NOMO-1 treated with dmso at 0.1 percent for 144 hours (cell line): ENCODE results near the gene TBC1D22A.

Source experiments
- DNase-seq: peaks from one replicate; lab custom pipeline; 2025; ENCODE audit not compliant: unreplicated experiment; lab: John Stamatoyannopoulos, UW

The TBC1D22A gene

DNA sequence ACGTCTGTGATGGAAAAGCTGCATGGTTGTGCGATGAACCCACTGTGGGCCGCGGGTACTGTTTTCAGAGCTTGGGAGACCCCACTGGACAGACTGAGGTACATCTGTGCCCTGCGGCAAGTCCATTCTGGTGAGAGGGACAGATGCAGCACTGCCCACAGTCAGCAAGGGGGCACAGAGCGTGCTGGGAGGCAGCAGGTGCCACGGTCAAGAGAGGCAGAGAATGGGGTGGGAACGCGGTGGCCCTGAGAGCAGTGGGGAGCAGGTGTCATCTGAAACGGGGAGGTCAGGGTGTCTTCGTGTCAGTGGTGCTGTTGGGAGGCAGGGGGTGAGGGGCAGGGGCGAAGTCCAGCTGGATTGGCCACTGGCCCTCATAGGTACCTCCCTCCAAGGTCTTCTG is 32.0 kb downstream of the TBC1D22A start:
- DNase-seq: no peak

DNA sequence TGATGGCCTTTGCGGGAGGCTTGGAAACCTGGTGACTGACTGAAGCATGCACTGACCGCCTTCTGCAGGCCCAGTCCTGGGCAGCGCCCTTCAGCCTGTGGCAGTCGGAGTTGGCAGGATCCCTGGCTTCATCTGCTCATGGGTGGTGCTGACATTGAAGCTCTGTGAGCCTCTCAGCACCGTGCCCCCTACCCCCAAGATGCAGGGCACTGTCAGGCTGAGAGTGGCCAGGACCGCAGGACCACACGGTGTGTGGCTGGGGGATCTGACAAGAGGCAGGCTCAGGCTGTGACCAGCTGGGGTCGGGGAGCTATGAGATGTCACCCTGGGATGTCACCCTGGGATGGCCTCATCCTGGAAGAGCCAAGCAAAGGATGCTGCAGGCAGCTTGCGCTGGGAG is 32.7 kb downstream of the TBC1D22A start:
- no peak for DNase-seq

DNA sequence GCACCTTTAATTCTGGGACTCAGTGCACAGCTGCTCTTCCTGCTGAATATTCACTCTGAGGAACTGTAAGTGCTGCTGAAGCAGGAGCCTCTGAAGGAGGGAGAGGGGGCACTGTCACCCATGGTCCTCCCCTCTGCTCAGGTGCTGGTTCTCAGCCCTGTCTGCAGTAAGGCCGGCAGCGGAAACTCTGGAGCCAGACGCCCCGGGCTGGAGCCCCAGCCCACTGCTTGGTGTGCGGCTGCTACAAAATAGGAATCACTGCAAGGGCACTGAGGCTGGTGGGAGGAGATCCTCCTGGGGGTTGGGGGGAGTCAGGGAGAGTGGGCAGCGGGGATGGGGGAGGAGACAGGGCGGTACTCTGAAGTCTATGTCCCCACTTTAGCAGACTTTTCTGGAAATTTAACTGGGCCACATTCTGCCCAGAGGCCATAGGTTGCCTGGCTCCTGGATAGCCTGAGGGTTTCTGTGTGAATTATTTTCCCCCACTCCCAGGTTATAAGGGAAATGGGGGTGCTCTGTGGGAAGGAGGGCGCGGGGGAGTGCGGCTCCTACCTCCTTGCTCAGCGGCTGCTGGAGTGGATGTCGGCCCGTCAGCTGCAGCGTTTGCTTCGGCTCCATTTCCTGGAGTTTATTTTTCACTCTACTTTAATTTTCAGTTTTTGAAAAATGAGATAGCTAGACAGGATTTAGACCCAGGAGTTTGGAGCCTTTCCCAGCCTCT is 33.6 kb downstream of the TBC1D22A start:
- no peak for DNase-seq

DNA sequence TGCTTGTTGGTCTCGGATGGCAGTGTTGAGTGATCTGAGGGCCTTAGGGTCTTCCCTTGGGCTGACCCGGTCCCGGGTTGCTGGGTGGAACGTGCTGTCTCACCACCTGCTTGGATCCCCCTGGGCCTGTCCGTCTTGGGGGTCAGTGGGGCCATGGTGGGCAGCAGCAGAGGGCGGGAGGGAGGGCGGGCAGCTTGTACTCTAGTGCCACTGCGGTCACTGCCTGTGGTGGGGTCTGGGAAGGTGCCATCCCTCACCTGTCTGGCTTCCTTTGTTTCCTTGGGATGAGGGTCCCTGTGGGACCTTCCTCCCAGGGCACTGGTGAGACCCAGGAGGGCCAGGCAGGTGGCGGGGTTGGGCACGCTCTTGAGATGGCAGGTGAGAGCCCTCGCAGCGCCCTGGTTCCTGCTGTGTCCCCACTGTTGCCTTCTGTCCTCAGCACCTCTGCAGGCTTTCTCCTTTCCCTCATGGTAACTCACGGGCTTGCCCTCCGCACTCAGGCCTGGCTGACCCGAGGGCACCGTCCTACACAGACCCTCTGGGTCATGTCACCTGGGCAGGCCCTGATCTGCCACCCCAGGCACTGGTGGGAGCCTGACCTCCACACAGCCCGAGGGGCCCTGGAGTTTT is 34.2 kb downstream of the TBC1D22A start:
- no peak for DNase-seq

DNA sequence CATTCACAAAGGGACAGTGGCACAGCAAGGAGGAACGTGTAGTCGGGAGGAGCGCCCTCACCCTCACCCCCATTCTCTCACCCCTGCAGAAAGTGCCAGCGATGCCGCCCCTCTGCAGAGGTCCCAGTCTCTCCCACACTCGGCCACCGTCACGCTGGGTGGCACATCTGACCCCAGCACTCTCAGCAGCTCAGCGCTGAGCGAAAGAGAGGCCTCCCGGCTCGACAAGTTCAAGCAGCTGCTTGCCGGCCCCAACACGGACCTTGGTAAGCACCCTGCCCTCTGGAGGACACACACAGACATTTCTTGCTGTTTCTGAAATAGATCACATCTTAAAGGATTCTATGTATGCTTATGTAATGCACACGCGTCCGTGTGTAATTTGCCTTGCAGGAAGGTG is 34.9 kb downstream of the TBC1D22A start:
- no peak for DNase-seq

DNA sequence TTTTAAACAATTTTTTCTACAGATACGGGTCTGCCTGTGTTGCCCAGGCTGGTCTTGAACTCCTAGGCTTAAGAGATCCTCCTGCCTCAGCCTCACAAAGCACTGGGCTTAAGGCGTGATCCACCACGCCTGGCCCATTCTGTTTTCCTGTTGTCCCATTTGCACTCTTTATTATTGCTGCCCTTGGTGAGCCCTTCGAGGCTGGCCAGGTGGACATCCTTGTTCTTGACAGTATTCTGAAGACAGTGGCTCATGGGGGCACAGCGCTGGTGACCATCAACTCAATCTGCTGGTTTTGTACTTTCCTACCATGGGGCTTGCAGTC is 35.6 kb downstream of the TBC1D22A start:
- DNase-seq: no peak

DNA sequence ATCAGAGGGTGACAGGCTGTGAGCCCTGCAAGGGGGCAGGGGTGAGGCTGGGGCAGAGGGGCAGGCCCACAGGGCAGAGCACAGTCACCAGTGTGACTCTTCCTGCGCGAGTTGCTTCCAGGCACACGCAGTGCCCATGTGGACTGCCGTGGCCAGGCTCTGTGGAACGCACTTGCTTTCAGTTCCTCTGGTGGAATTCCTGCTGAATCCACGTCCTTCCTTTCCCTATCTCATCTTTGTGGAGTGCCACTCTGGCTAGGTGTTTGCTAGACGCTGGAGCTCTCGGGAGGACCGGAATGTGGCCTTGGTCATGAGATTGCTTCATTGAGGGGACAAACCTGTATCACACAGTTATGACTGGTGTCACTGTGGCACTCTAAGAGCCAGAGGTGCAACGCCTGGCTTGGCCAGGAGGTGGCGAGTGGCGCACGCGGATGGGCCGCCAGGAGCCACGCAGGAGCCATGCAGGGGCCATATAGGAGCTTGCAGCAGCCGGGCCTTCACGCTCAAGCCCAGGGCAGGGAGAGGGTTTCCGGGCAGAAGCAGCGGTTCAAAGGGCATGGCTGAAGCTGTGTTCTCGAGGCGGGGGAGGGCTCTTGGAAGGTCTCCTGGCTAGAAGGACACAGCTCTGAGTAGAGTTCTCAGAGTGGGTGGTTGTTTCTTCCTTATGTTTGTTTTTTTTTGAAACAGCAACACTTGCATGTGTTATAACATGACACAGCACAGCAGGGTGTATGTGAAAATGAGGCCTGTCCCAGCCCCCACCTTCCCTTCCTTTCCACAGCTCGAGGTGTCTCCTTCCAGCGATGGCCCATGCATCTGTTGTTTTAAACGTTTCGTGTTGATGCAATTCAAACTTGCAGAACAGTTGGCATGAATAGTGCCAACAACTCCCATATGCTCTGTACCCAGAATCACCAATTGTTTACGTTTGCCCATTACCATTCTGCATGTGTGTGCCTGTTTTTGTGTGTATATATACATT is 36.2 kb downstream of the TBC1D22A start:
- DNase-seq: no peak

DNA sequence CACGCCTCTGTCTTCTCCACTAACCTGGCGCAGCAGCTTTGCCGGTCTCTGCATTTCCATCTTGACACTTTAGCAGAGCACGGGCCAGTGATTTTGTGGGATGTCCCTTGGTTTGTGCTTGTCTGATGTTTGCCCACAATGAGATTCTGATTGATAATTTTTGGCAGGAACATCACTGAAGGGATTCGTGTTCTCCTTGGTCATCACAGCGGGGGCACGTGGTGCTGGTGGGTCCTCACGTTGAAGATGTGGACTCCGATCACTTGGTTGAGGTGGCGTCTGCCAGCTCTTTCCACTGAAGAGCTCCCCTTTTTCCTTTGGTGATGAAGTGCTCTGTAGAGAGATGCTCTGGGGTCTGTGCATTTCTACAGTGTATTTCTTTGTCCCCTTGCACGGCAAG is 37.2 kb downstream of the TBC1D22A start:
- DNase-seq: no peak

DNA sequence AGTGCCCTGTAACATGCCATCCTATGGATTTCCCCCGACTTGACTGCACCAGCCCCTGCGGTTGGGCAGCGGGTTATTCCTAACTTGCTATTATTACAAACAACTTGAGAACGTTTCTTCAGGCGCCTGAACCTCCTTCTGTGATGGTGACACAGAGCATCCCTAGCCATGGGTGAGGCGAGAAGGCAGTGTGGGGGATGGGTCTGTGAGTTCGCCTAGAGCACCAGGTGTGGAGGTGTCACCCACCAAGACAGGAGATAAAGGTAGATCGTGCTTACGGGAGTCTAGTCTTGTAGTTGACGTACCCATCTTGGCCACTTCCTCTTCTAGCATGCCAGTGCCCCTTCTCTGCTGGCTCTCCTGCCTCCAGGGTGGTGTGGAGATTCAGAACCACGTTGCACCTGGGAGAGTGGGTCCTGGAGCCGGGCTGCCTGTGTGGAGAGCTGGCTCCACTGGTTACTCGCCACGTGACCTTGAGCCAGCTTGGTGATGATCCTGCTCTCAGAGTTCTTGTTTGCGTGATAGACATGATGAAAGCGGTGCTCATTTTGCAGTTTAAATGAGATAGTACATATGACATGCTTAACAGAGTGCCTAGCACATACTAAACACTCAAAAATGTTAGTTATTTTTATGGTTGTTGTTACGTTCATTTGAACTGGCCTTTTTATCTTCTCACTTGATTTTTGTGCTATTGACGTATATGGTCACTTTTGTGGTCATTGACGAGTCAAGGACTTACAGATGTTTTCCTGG is 37.8 kb downstream of the TBC1D22A start:
- no peak for DNase-seq

DNA sequence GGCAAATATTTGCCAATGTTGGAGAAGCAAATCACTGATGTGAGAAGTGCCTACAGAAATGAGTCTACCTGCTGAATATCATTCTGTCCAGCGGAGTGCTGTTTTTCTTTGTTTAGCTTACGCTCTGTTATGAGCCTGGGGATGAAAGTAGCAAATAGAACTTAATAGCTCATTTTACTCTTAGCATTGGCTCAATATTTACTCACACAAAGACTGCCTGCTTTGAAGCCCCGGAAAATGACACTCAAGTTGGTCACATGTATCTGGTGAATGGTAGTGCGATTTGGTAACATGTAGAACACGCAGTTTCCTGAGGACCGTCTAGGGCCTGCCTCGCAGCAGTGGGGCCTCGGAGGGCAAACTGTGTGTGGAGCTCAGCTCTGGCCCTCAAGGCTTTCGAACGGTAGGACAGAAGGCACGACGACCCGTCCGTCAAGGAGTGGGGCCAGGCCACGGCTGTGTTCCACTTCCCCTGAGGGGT is 38.9 kb downstream of the TBC1D22A start:
- DNase-seq: no peak

DNA sequence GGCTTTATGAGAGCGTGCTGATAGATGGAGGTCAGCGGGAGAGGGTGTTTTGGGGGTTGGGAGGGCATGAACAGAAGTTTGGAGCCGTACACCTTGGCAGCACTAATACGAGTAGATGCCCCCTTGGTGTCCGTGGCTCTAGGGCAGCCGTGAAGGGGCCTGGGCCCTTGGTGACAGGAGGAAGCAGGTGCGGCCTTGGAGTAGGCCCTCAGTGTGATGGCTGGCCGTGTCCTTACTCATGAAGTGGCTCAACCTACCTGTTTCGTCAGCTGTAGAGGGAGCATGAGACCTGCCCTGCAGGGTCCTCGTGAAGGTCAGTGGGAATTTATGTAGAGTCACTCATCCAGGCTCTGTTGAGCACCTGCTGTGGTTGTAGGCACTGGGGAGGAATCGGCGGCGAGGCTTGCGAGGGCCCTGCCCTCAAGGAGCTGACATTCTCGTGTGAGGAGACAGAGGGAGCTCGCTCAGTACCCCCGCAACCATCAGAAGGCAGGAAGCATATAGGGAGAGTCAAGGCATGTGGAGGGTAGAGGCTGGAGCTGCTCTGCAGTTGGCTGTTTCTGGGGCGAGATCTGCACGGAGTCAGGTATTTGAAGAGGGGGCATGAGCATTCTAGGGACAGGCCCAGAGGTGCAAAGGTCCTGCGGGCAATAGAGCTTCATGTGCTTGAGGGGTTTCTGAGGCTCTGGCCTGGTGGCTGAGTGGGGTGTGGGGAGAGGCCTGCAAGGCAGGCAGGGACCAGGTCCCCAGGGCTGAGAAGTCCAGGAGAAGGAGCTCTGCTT is 39.6 kb downstream of the TBC1D22A start:
- no peak for DNase-seq

DNA sequence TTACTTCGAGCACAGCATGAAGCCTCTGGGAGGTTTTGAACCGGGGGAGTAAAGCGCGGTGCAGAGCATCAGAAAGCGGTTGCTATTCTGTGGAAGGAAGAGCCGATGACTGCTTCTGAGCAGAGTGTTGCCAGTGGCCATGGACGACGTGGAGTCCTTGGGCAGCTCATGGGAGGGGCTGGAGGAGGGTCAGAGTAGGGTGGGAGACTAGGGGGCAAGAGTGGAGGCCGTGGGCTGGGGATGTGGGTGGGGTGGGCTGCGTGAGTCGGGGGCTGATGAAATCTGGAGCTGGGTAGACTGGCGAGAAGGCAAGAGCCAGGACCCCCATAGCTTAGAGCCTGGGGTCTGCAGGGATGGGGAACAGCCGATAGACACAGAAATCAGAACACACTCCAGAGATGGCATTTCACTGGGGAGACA is 40.2 kb downstream of the TBC1D22A start:
- no peak for DNase-seq

DNA sequence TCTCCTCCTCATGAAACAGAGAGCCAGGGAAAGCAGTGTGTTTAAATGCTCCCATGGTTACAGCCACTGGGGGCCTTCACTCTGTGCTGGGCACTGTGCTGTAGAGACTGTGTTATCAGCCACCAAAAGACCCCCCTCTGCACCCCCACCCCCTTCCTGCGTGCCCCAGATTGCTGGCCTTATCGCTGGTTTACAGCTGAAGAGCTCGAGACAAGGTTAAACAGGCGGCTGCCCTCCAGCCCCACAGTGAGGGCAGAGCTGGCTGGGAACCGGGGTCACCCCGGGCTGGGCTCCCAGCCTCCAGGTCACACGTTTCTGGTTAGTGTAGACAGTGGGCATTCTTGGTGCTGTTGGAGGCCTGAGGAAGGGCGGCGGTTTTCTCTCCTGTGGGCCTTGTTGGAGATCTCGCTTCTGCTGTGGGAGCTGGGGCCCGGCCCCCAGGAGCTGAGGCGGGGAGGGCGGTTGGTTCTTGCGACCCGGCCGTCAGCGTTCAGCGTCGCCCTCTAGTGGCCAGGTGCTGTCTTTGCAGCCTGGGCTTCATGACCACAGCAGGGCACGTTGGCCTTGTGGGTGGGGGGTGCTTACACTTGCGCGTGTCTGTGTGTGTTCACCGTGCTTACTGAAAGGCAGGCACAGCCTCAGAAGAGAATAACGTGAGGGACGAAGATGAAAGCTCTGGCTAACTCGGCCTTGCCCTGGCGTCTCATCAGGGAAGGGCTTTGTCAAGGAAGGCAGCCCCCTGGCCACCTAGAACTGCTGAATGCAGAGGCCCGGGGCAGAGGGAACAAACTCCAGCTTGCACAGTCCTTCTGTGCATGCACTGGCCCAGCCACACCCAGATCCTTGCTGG is 40.8 kb downstream of the TBC1D22A start:
- no peak for DNase-seq

DNA sequence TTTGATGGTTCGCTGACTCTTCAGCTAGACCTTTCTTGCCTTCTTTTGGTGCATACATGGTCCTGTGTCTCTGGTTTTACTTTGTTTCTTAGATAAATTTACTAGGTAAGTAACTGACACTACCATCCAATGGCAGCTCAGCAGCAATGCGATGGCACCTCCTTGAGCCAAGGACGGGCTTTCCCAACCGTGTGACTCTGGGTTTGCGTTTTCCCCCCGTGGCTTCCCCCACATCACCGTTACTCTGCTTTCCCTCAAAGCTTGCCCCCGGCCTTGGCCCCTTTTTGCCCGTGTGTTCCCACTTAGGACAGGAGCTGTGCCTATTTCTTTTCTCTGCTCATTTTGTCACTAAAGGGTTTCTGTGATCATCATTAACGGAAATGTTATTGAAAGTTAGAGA is 41.5 kb downstream of the TBC1D22A start:
- no peak for DNase-seq

DNA sequence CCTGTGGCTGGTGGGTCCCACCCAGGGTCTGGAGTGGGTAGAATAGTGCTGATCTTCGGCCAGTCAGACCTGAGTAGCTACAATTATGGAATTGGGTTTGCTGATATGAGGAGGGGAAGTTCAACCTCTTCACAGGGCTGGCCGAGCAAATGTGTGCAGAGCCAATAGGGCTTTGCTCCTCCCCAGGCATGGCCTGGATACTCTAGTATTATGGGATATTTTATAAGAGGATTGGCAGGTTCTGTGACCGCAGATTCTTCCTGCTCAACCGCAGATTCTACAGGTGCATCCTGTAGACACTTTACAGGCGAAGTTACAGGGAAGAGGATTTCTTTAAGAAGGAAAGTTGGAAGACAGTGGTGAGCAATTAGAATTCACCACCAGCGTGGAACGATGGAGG is 44.3 kb downstream of the TBC1D22A start:
- no peak for DNase-seq

DNA sequence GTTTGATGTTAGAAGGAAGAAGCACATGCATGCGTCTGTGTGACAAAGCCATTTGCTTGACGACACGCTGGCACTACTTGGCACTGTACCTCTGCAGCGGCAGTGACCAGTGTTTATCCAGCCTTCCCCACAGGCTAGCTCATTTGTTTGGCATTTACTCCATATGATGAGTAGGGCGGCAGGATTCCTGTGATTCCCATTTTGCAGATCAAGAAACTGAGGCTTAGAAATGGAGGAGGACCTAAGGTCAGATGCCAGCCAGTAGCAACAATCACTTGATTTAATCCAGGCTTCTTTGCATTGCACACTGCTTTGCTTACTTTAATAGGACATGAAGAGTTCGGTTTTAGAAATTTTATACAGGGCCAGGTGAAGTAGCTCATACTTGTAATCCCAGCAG is 45.0 kb downstream of the TBC1D22A start:
- no peak for DNase-seq

DNA sequence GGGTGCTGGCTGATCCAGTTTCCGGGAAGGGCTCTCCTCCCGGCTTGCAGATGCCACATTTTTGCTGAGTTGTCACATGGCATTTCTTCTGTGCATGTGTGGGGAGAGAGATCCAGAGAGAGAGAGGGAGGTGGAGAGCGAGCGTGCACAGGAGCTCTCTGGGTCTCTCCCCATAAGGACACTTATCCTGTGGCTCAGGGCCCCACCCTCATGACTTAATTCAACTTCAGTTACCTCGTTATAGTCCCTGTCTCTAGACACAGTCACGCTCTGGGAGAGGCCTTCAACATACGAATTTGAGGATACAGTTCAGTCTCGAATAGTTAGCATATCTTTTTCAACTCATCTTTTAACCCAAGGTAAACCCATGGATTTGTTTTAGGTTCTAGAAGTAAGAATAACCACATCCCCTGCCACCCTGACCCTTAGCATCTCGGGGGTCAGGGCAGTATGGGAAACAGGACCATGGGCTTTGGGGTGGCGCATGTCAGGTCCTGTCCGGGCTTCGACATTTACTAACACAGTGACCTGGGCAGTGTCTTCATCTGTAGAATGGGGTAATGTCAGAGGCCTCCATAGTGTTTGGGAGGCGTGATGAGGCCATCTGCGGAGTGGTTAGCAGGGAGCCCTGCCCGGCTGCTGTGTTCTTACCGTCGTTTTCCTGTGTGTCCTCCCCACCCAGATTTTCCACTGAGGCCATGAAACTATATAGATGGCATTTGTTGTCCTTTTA is 46.9 kb downstream of the TBC1D22A start:
- DNase-seq: no peak

DNA sequence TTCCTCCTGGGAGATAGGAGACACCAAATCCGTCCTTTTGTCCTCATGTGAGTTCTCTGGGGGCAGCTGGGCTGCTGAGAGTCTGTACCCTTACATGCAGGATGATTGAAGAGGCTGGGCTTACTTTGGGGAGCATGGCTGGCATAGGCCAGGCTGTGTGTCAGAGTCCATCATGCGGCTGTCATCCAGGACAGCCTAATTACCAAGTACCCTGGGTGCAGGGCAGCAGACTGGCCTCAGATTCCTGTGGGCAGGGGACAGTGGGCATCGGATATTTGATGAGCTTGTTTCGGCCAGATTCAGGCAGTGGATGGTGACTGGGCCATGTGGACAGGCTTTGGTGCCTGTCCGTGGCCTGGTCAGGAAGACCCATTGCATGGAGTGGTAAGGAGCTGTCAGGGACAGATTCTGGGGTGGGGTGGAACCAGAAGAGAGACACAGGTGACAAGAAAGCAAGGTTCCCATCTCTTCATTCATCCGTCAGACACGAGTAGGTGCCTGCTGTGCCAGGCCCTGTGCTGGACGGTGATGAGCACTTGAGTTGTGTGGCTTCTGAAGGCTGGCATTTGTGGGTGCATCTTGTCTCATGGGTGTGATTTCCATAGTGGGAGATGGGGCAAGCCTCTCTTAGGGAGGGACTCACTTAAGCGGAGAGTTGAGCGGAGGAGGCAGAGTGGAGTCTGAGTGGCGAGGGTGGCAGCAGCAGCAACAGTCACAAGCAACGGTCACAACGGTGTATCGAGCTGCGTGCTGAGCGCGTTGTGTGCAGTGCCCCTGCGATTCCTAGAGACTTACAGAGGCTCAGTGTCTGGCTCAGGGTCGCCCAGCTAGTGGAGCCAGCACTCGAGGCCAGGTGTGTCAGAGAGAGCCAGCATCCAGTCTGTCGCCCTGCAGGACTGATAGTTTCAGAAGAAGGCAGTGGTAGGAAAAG is 48.7 kb downstream of the TBC1D22A start:
- DNase-seq: no peak
